NCI-H748 treated with DMSO at 0.1 percent for 48 hours (cell line): ENCODE measurements around the gene OSBPL7.

ENCODE experiments used
- DNase-seq: peaks from one replicate; lab custom pipeline; 2025; lab: John Stamatoyannopoulos, UW

OSBPL7 gene

GRCh38 chr17:47763913-47764582 lies 57.5 kb downstream of the OSBPL7 start:
- no peak for DNase-seq

GRCh38 chr17:47762728-47763127 lies 58.9 kb downstream of the OSBPL7 start:
- DNase-seq: no peak

DNA sequence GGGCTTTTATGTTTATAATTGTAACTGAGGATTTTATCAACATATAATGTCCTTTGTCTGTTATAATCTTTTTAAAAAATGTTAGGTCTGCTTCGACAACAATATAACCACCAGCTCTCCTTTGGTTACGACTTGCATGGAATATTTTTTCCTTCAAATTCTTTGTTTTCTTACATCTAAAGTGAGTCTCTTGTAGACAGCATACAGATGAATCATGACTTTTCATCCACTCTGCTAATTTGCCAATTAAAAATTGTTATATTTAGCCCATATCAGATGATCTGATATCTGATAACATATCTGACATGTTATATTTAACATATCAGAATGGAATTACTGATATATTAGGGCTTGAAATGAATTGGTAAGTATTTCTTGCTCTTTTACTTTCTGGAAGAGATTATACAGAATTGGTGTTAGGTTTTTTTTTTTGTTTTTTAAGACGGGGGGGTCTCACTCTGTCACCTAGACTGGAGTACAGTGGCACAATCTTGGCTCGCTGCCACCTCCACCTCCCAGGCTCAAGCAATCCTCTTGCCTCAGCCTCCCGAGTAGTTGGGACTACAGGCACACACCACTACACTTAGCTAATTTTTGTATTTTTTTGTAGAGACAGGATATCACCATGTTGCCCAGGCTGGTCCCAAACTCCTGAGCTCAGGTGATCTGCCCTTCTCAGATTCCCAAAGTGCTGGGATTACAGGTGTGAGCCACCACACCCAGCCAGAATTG lies 61.0 kb downstream of the OSBPL7 start:
- DNase-seq: no peak

GRCh38 chr17:47757386-47757785 lies 64.2 kb downstream of the OSBPL7 start:
- no peak for DNase-seq
